HG02798 (cell line): Measurements from ENCODE around the gene CEMIP.

Experiments used
- ATAC-seq: cut with Tn5 transposase; IDR thresholded peaks from one replicate; pipeline ENCODE4 v1.9.1; 2021; ENCODE audit warnings: mild to moderate bottlenecking; ENCODE audit not compliant: unreplicated experiment, poor library complexity

CEMIP gene

DNA sequence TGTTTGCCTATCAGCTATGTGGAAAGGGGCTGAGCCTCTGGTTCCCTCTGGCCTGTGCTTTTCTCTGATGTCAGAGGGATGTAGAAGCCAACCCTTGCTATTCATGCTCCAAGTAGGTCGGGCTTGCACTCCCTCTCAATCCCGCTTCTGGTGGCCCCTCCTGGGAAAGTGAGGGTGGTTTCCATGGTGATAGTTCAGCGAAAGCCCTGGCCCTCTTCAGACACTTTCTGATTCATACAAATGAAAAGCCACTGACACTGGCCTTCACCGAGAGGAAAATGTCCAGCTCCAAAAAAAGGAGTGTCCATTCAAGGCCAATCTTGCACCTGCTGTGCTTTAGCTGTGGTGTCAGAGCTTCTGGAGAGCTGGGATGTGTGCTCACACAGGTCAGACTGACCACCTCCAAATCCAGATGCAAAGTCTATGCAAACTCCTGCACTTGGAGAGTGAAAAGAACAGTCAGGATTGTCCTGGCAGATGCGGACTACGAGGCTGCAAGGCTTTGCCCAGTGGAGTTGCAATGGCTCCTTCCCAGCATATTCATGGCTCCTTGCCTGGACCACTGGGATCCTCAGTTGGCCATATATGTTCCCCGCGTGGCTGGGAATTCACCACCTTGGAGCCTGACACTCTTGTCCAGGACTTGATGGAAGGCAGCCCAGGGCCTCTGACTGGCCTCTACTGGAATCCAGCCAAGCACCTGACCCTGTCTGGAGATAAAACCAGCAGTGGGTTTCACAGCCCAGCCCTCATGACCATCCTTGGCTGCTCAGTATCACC is 96.6 kb downstream of the CEMIP start:
- no peak for ATAC-seq

GRCh38 chr15:80876348-80876674 is 97.1 kb downstream of the CEMIP start:
- ATAC-seq: no peak

GRCh38 chr15:80878242-80878866 is 99.2 kb downstream of the CEMIP start:
- ATAC-seq: no peak

DNA sequence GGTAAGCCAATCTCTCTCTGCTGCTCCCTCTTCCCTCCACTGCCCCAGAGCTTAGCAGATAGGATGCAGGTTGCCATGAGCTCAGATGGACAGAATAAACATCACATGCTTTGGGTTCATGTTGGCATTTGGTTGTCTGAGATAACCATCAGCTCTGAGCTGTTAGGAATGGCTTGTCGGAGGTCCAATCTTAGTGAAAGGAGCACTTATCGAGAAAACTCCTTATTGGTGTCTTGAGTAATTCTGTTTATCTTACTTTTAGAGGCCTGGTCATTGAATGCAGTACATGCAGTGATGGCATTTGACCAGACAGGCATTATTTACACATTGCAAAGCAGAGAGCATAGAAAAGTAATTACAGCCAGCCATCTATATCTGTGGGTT is 99.7 kb downstream of the CEMIP start:
- ATAC-seq: no peak

DNA sequence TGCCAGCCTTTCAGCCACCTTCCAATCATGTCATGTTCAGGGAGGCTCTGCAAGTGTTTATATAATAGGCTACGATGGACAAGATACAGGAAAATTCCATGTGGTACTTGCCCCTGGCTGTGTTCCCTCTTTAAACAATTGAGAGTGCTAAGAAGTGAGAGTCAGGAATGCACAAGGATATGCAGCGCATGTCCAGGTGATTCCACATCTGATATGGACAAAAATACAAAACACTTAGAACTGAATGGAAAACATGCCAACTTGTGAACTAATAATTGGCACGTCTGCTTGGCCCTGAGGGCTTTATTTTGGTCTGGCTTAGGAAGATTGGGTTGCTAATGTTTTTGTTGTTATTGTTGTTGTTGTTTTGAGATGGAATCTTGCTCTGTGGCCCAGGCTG is 100.9 kb downstream of the CEMIP start:
- no peak for ATAC-seq

DNA sequence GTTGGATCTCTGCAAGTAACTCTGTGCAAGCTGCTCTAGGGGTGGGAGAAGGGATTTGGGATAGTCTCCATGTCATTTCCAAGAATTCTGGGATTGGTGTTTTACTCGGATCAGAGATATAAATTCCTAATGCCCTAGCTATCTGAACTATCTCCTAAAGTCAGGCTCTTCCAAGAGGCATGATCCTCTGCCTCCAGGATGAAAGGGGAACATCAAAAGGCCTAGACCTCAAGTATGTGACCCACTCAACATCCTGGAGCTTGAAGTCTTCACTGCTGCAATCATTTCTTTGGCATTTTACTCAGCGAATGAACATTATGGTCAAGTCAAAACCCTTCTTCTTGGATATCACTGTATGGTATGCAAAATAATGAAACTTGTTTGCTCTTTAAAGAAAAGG is 104.5 kb downstream of the CEMIP start:
- ATAC-seq: no peak

DNA sequence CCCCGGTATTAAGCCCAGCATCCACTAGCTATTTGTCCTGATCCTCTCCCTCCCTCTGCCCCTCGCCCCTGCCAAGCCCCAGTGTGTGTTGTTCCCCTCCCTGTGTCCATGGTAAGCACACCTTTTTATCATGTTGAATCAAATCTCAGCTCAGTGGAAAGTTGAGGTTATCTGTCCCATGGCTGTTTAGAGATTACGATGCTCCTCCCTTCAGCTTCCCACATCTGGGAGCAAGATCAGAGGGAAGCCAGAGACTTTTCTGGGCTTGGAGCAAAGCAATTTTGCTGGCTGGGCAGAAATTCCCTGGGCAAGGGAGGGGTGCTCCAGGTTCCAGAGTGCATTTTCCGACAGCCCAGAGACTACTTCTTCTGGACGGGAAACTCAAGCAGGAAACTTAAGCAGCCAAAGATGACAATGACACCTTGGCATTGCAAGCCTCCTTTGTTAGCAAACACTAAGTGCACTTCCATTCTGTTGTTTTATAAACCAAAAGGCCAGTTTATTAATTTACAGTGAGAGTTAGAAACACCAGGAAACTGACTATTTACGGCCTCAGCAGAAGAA is 105.9 kb downstream of the CEMIP start:
- no peak for ATAC-seq

GRCh38 chr15:80887148-80887547 is 108.0 kb downstream of the CEMIP start:
- no peak for ATAC-seq

- no peak for ATAC-seq
These were observed 109.7 kb downstream of the CEMIP start for GRCh38 chr15:80888846-80889245.

DNA sequence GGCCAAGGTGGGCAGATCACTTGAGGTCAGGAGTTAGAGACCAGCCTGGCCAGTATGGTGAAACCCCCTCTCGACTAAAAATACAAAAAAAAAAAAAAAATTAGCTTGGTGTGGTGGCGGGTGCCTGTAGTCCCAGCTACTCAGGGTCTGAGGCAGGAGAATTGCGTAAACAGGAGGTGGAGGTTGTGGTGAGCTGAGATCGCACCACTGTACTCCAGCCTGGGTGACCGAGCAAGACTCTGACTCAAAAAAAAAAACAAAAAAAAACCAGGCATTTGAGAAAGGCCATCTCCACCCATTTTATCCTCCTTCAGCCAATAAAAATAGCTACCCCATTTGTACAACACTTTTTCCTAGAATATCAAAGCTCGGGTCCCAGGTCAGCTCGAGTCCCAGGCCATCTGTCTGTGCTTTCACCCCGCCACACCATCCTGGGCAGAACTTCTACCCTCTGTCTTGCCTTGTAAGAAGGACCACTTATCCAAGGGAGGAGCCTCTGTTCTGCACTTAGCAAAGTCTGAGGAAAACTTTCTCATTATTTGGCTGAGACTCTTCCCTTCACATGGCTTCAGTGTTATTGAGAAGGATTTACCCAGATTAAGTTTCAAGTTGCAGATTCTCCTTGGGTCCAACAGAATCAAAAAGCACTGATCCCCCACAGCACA is 111.3 kb downstream of the CEMIP start:
- ATAC-seq: no peak

DNA sequence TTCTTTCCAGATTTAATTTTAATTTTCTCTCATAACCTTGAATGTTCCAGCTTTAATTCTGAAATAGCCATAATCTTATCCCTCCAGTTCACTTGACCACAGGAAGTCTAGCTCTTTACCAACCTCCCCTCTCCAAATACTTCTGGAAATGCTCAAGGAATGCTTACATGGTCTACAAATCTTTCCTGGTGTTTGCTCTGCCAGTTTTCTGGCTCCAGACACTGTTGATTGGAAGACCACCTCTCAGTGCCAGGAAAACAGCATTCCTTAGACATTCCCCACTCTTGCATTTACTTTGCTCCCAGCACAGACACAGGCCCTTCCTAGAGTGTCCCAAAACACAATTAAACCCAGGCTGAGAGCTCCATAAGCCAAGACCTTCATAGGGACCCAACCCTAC is 111.8 kb downstream of the CEMIP start:
- ATAC-seq: no peak

DNA sequence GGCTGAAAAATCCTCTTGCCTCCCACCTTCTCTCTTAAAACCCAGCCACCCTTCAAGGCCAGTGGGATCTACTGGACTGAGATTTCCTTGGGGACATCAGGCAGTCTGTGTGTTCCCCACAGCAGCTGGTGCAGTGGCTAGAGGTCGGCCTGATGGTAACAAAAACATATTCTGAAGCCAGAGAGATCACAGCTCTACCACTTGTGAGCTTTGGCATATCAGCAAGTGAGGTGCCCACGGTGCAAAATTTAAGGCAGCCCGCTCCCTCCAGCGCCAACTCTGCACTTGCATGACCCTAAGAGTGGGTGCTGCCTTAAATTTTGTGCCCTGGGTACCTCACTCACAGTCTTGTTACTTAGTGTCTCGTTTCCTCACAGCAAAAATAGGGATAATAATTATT is 113.2 kb downstream of the CEMIP start:
- no peak for ATAC-seq

GRCh38 chr15:80893777-80894176 is 114.6 kb downstream of the CEMIP start:
- no peak for ATAC-seq

- no peak for ATAC-seq
These were observed 115.9 kb downstream of the CEMIP start for GRCh38 chr15:80895091-80895490.

- ATAC-seq: no peak
These were observed 116.8 kb downstream of the CEMIP start for GRCh38 chr15:80895965-80896364.

GRCh38 chr15:80898040-80898439 is 118.9 kb downstream of the CEMIP start:
- ATAC-seq: no peak

DNA sequence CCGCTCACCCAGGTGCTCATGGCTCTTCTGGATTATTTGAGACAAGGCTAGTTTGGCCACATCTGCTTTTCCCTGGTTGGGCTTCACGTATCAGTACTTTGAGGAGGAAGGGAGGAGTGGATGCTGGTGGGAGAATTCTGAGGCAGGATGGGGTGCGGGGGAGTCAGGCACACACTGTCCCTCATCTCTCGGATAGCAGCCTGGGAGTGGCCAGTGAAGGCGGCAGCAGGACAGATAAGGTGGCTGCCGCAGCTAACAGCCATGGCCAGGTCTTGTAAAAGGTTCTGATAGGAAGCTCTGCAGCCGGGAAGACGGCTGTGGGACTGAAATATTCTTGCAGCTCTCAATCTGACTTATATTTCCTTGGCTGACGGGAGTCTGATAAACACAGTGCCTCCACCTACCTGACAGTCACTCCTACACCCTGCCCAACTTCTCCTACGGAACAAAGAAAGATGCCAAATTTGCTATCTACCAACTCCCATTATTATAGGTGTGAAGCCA is 123.2 kb downstream of the CEMIP start:
- ATAC-seq: no peak

DNA sequence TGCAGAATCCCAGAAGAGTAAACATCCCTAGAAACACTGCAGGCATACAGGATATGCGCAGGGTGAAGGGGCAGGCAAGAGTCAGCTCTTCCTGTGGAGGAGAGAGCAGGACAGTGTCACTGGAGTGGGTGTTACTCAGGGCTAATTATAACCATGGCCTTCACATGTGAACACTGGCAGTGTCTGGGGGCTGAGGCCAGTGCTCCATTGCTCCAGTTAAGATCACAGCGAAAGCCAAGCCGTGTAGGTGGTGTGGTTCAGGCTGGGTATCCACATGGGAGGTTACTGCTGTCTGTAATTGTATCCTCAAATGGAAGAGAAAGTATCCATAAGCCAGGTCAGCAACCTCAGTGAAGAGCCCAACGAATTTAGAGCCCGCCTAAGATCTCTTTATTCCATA is 125.8 kb downstream of the CEMIP start:
- ATAC-seq: no peak

- ATAC-seq: no peak
These were observed 127.1 kb downstream of the CEMIP start for GRCh38 chr15:80906159-80906766.

DNA sequence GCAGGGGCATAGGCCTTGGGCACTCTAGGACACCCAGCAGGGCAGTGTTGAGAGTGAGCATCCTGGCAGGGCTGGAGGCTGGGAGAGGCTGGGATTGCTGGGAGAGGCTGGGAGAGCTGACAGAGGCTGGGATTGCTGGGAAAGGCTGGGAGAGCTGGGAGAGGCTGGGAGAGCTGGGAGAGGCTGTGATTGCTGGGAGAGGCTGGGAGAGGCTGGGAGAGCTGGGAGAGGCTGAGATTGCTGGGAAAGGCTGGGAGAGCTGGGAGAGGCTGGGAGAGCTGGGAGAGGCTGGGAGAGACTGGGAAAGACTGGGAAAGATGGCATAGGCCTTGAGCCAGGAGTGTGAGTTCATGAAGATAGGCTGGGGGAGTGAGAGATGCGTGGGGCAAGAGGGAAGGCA is 132.7 kb downstream of the CEMIP start:
- no peak for ATAC-seq

- no peak for ATAC-seq
These were observed 133.5 kb downstream of the CEMIP start for GRCh38 chr15:80912673-80913072.
